Measurements from ENCODE around the gene EEF1AKMT4. TPM values are rescaled to one million over a fixed set of nuclear protein-coding genes. Genes with fewer than 3 reads are reported as not detected.

EEF1AKMT4 gene
- total and polyA plus RNA-seq, 2 donors, result 2.9 to 5.0 TPM

- Histone ChIP-seq H3K4me1 (ENCODE audit: control insufficient read depth in 2 of 2, insufficient read depth in 2 of 2, low read length in 2 of 2) (no peaks in the 10 kb centered on the region), H3K27me3 (ENCODE audit: control insufficient read depth in 2 of 2, insufficient read depth in 1 of 2, low read length in 1 of 2) (peaks cover 0 to 39% of the 10 kb centered on the region in 2 donors), H3K9me3 (ENCODE audit: control insufficient read depth in 2 of 2, insufficient read depth in 1 of 2, low read length in 1 of 2) (no peaks in the 10 kb centered on the region), H3K27ac (ENCODE audit: low read depth in 1 of 2, low read length in 1 of 2) (no peak overlapping the region), H3K4me3 (ENCODE audit: low read length in 2 of 2) (no peak overlapping the region), H3K36me3 (ENCODE audit: control insufficient read depth in 2 of 2, insufficient read depth in 2 of 2, low read length in 1 of 2) (no peaks in the 10 kb centered on the region)
- peak in 7 of 9 donors; percentile 9 to 58 (median 35) for DNase-seq (ENCODE audit: low read depth in 6 of 9, low spot score in 9 of 9)
- WGBS, result 23% methylated on average over 10 of the region's 10 CpGs
These were observed 40.0 kb downstream of the EEF1AKMT4 start for GRCh38 chr3:184289426-184289938.

- Histone ChIP-seq H3K36me3 (ENCODE audit: control insufficient read depth in 2 of 2, insufficient read depth in 2 of 2, low read length in 1 of 2) (no peaks in the 10 kb centered on the region), H3K4me3 (ENCODE audit: low read length in 2 of 2) (no peak overlapping the region), H3K9me3 (ENCODE audit: control insufficient read depth in 2 of 2, insufficient read depth in 1 of 2, low read length in 1 of 2) (no peaks in the 10 kb centered on the region), H3K27ac (ENCODE audit: low read depth in 1 of 2, low read length in 1 of 2) (no peak overlapping the region), H3K27me3 (ENCODE audit: control insufficient read depth in 2 of 2, insufficient read depth in 1 of 2, low read length in 1 of 2) (peaks cover 0 to 35% of the 10 kb centered on the region in 2 donors), H3K4me1 (ENCODE audit: control insufficient read depth in 2 of 2, insufficient read depth in 2 of 2, low read length in 2 of 2) (no peaks in the 10 kb centered on the region)
- WGBS, result 96% methylated on average over 10 of the region's 10 CpGs
- DNase-seq (ENCODE audit: low read depth in 6 of 9, low spot score in 9 of 9), result no peak
These were observed 40.9 kb downstream of the EEF1AKMT4 start for GRCh38 chr3:184290331-184290730.

- peaks cover 0 to 33% of the 10 kb centered on the region in 2 donors for H3K27me3 ChIP-seq (ENCODE audit: control insufficient read depth in 2 of 2, insufficient read depth in 1 of 2, low read length in 1 of 2)
- 95% methylated on average over 22 of the region's 22 CpGs for WGBS
- H3K27ac ChIP-seq (ENCODE audit: low read depth in 1 of 2, low read length in 1 of 2), result no peak overlapping the region
- no peak overlapping the region for H3K4me3 ChIP-seq (ENCODE audit: low read length in 2 of 2)
- H3K9me3 ChIP-seq (ENCODE audit: control insufficient read depth in 2 of 2, insufficient read depth in 1 of 2, low read length in 1 of 2), result no peaks in the 10 kb centered on the region
- no peaks in the 10 kb centered on the region for H3K4me1 ChIP-seq (ENCODE audit: control insufficient read depth in 2 of 2, insufficient read depth in 2 of 2, low read length in 2 of 2)
- H3K36me3 ChIP-seq (ENCODE audit: control insufficient read depth in 2 of 2, insufficient read depth in 2 of 2, low read length in 1 of 2), result no peaks in the 10 kb centered on the region
- DNase-seq (ENCODE audit: low read depth in 6 of 9, low spot score in 9 of 9), result no peak
These were observed 41.7 kb downstream of the EEF1AKMT4 start for GRCh38 chr3:184291044-184291737.

GRCh38 chr3:184291738-184292445 is 42.4 kb downstream of the EEF1AKMT4 start:
- 98% methylated on average over 21 of the region's 21 CpGs for WGBS
- Histone ChIP-seq H3K4me1 (ENCODE audit: control insufficient read depth in 2 of 2, insufficient read depth in 2 of 2, low read length in 2 of 2) (no peaks in the 10 kb centered on the region), H3K36me3 (ENCODE audit: control insufficient read depth in 2 of 2, insufficient read depth in 2 of 2, low read length in 1 of 2) (no peaks in the 10 kb centered on the region), H3K27ac (ENCODE audit: low read depth in 1 of 2, low read length in 1 of 2) (no peak overlapping the region), H3K4me3 (ENCODE audit: low read length in 2 of 2) (no peak overlapping the region), H3K27me3 (ENCODE audit: control insufficient read depth in 2 of 2, insufficient read depth in 1 of 2, low read length in 1 of 2) (peaks cover 0 to 30% of the 10 kb centered on the region in 2 donors), H3K9me3 (ENCODE audit: control insufficient read depth in 2 of 2, insufficient read depth in 1 of 2, low read length in 1 of 2) (no peaks in the 10 kb centered on the region)
- DNase-seq (ENCODE audit: low read depth in 6 of 9, low spot score in 9 of 9), result no peak

- peaks cover 0 to 7% of the 10 kb centered on the region in 2 donors for H3K36me3 ChIP-seq (ENCODE audit: control insufficient read depth in 2 of 2, insufficient read depth in 2 of 2, low read length in 1 of 2)
- H3K4me1 ChIP-seq (ENCODE audit: control insufficient read depth in 2 of 2, insufficient read depth in 2 of 2, low read length in 2 of 2), result peaks cover 10 to 14% of the 10 kb centered on the region in 2 donors
- H3K9me3 ChIP-seq (ENCODE audit: control insufficient read depth in 2 of 2, insufficient read depth in 1 of 2, low read length in 1 of 2), result no peaks in the 10 kb centered on the region
- H3K27me3 ChIP-seq (ENCODE audit: control insufficient read depth in 2 of 2, insufficient read depth in 1 of 2, low read length in 1 of 2), result peaks cover 0 to 17% of the 10 kb centered on the region in 2 donors
- DNase-seq (ENCODE audit: low read depth in 6 of 9, low spot score in 9 of 9), result no peak
- no peak overlapping the region for H3K27ac ChIP-seq (ENCODE audit: low read depth in 1 of 2, low read length in 1 of 2)
- 89% methylated on average over 3 of the region's 3 CpGs for WGBS
- no peak overlapping the region for H3K4me3 ChIP-seq (ENCODE audit: low read length in 2 of 2)
These were observed 46.3 kb downstream of the EEF1AKMT4 start for GRCh38 chr3:184295771-184296170.

- DNase-seq (ENCODE audit: low read depth in 6 of 9, low spot score in 9 of 9), result no peak
- H3K27ac ChIP-seq (ENCODE audit: low read depth in 1 of 2, low read length in 1 of 2), result no peak overlapping the region
- H3K27me3 ChIP-seq (ENCODE audit: control insufficient read depth in 2 of 2, insufficient read depth in 1 of 2, low read length in 1 of 2), result peaks cover 0 to 17% of the 10 kb centered on the region in 2 donors
- peaks cover 10 to 14% of the 10 kb centered on the region in 2 donors for H3K4me1 ChIP-seq (ENCODE audit: control insufficient read depth in 2 of 2, insufficient read depth in 2 of 2, low read length in 2 of 2)
- no peak overlapping the region for H3K4me3 ChIP-seq (ENCODE audit: low read length in 2 of 2)
- no peaks in the 10 kb centered on the region for H3K9me3 ChIP-seq (ENCODE audit: control insufficient read depth in 2 of 2, insufficient read depth in 1 of 2, low read length in 1 of 2)
- WGBS, result 85% methylated on average over 7 of the region's 7 CpGs
- peaks cover 4 to 14% of the 10 kb centered on the region in 2 donors for H3K36me3 ChIP-seq (ENCODE audit: control insufficient read depth in 2 of 2, insufficient read depth in 2 of 2, low read length in 1 of 2)
These were observed 47.1 kb downstream of the EEF1AKMT4 start for GRCh38 chr3:184296616-184297015.

- Histone ChIP-seq H3K27ac (ENCODE audit: low read depth in 1 of 2, low read length in 1 of 2) (peak within 1 kb of the TSS; percentile 73 to 93), H3K27me3 (ENCODE audit: control insufficient read depth in 2 of 2, insufficient read depth in 1 of 2, low read length in 1 of 2) (peaks cover 0 to 7% of the 10 kb centered on the region in 2 donors), H3K36me3 (ENCODE audit: control insufficient read depth in 2 of 2, insufficient read depth in 2 of 2, low read length in 1 of 2) (peaks cover 27 to 37% of the 10 kb centered on the region in 2 donors), H3K4me3 (ENCODE audit: low read length in 2 of 2) (peak within 1 kb of the TSS; percentile 70 to 91), H3K4me1 (ENCODE audit: control insufficient read depth in 2 of 2, insufficient read depth in 2 of 2, low read length in 2 of 2) (peaks cover 10 to 14% of the 10 kb centered on the region in 2 donors), H3K9me3 (ENCODE audit: control insufficient read depth in 2 of 2, insufficient read depth in 1 of 2, low read length in 1 of 2) (no peaks in the 10 kb centered on the region)
- peak; percentile 82 to 98 (median 94) for DNase-seq (ENCODE audit: low read depth in 6 of 9, low spot score in 9 of 9)
- WGBS, result under 1% methylated on average over 78 of the region's 78 CpGs
These were observed 49.5 kb downstream of the EEF1AKMT4 start, which contains the start of gene PSMD2 for GRCh38 chr3:184298759-184299487. TSS of gene PSMD2 (plus strand) at chr3:184299241. CDS start at chr3:184299267, 26 bp downstream.

- Histone ChIP-seq H3K4me3 (ENCODE audit: low read length in 2 of 2) (peak overlapping the region; percentile 70 to 91), H3K4me1 (ENCODE audit: control insufficient read depth in 2 of 2, insufficient read depth in 2 of 2, low read length in 2 of 2) (peaks cover 10 to 14% of the 10 kb centered on the region in 2 donors), H3K36me3 (ENCODE audit: control insufficient read depth in 2 of 2, insufficient read depth in 2 of 2, low read length in 1 of 2) (peaks cover 34 to 45% of the 10 kb centered on the region in 2 donors), H3K9me3 (ENCODE audit: control insufficient read depth in 2 of 2, insufficient read depth in 1 of 2, low read length in 1 of 2) (no peaks in the 10 kb centered on the region), H3K27ac (ENCODE audit: low read depth in 1 of 2, low read length in 1 of 2) (peak overlapping the region in 1 of 2 donors; percentile 72), H3K27me3 (ENCODE audit: control insufficient read depth in 2 of 2, insufficient read depth in 1 of 2, low read length in 1 of 2) (peaks cover 0 to 5% of the 10 kb centered on the region in 2 donors)
- WGBS, result 22% methylated on average over 29 of the region's 29 CpGs
- peak in 1 of 9 donors; percentile 26 for DNase-seq (ENCODE audit: low read depth in 6 of 9, low spot score in 9 of 9)
These were observed 50.3 kb downstream of the EEF1AKMT4 start for GRCh38 chr3:184299488-184300377.
